Right lobe of liver (tissue), 6 donors: ENCODE measurements around the gene KLHL17. TPM values are rescaled to one million over a fixed set of nuclear protein-coding genes. Genes with fewer than 3 reads are reported as not detected.

Source experiments
- ATAC-seq, 4 donors: fragments of 200-7000 bp; cut with Tn5 transposase; one replicate each; pipeline ENCODE4 v1.9.1; 2020; ENCODE audit warnings: mild to moderate bottlenecking in 4 of 4, moderate library complexity in 4 of 4
- DNase-seq, 3 donors: peaks; one replicate each; pipeline ENCODE4 v3.0.0-alpha.2; 2020
- H3K27ac ChIP-seq, 3 donors: fragments of 200-600 bp; one replicate each; pipeline ENCODE4 v1.8.0; 2022
- H3K27me3 ChIP-seq, 2 donors: fragments of 200-600 bp; one replicate each; pipeline ENCODE4 v1.8.0; 2022
- H3K36me3 ChIP-seq, 4 donors: fragments of 200-600 bp; sonication (generic) in 1 of 4; one replicate each; pipeline versions ENCODE4 v1.5.1 to v1.8.0; 2017 to 2022; ENCODE audit warnings: control low read depth in 1 of 4
- H3K4me1 ChIP-seq, 4 donors: fragments of 200-600 bp; sonication (generic) in 1 of 4; one replicate each; pipeline versions ENCODE4 v1.5.1 to v1.8.0; 2017 to 2022; ENCODE audit warnings: control low read depth in 1 of 4
- H3K4me3 ChIP-seq, 3 donors: fragments of 200-600 bp; one replicate each; pipeline ENCODE4 v1.8.0; 2022
- H3K9me3 ChIP-seq, 4 donors: fragments of 200-600 bp; sonication (generic) in 1 of 4; one replicate each; pipeline versions ENCODE4 v1.5.1 to v1.8.0; 2017 to 2022; ENCODE audit warnings: control low read depth in 1 of 4
- POLR2A ChIP-seq: fragments of 450-650 bp; IDR thresholded peaks from one replicate; pipeline ENCODE4 v1.6.1; 2017; ENCODE audit warnings: antibody characterized with exemption, mild to moderate bottlenecking
- WGBS: methylation state at CpG from one replicate; pipeline ENCODE4 v1.1.6; 2018; ENCODE audit warnings: low coverage, low lambda C conversion rate; ENCODE audit not compliant: insufficient coverage; ENCODE audit errors: missing lambda C conversion rate; 5-methylcytosine and 5-hydroxymethylcytosine counted together
- intact Hi-C, 2 donors: fragments of 100-400 bp; cut with DNase I; formaldehyde crosslinking; loops; one replicate each; pipeline versions ENCODE4 v1.11.2 to v1.14.1; 2022
- total RNA-seq, 6 experiments: library from RNA; depleted of rRNA in 2 of 6; stranded (reverse); fragments of >200 nt in 2 of 6; fragmentation: NEBNext Ultra II Directional in 3 of 6; extraction: Animal tissue kit (Norgen Biotek cat#: 25700) in 3 of 6; gene quantifications; one replicate each; pipeline versions ENCODE4 v1.1.0 to v1.2.4, GENCODE V29; 2016 to 2023
- TF ChIP-seq, protein P1 (sequence below), 4 donors: fragments of 200-600 bp in 3 of 4; fragments of 450-650 bp in 1 of 4; IDR thresholded peaks; one replicate each; pipeline versions ENCODE4 v1.5.1 to v1.8.0; 2016 to 2022; ENCODE audit warnings: antibody characterized with exemption in 4 of 4, mild to moderate bottlenecking in 2 of 4
- donor health status: DM: no; HTN: yes; CAD: no.
- donor health status: DM: no; HTN: no; CAD: no.
- donor health status: DM: no; HTN: no; CAD: no.
- donor health status: DM: no; HTN: yes; CAD: no.
- donor health status: DM: no; HTN: yes; CAD: no.

KLHL17 gene
- total RNA-seq, 6 experiments from 2014 or later: 1.9 to 6.7 (median 4.3) TPM

DNA sequence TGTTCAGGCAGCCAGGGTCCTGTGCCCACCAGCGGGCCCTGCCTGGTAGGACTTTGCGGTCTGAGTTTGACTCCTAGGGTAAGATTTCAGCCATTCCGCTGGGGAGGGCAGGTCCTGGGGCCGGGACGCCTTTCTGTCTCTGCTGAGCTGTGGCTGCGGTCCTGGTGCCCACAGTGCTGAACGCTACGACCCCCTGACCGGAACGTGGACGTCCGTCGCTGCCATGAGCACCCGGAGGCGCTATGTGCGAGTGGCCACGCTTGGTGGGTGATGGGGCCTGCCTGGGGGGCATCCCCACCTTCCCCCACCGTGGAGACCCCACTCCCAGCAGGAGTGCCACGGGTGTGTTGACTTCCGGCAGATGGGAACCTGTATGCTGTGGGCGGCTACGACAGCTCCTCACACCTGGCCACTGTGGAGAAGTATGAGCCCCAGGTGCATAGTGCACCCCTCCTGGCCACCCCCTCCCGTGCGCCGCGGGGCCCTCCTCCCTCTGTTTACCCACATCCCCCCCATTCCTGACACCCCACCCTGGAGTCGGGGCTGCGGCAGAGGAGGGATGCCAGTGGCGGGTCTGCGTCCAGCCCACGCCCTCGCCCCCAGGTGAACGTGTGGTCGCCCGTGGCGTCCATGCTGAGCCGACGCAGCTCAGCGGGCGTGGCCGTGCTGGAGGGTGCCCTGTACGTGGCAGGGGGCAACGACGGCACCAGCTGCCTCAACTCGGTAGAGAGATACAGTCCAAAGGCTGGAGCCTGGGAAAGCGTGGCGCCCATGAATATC lies 3.6 kb downstream of the KLHL17 start:
- intact Hi-C loops: no loop called here
- H3K4me3 ChIP-seq: no peak overlapping the region
- no peaks in the 10 kb centered on the region for H3K27me3 ChIP-seq
- H3K9me3 ChIP-seq: no peaks in the 10 kb centered on the region
- no peak for TF ChIP-seq POLR2A
- TF ChIP-seq, protein P1, sequence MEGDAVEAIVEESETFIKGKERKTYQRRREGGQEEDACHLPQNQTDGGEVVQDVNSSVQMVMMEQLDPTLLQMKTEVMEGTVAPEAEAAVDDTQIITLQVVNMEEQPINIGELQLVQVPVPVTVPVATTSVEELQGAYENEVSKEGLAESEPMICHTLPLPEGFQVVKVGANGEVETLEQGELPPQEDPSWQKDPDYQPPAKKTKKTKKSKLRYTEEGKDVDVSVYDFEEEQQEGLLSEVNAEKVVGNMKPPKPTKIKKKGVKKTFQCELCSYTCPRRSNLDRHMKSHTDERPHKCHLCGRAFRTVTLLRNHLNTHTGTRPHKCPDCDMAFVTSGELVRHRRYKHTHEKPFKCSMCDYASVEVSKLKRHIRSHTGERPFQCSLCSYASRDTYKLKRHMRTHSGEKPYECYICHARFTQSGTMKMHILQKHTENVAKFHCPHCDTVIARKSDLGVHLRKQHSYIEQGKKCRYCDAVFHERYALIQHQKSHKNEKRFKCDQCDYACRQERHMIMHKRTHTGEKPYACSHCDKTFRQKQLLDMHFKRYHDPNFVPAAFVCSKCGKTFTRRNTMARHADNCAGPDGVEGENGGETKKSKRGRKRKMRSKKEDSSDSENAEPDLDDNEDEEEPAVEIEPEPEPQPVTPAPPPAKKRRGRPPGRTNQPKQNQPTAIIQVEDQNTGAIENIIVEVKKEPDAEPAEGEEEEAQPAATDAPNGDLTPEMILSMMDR (IDR thresholded peaks at IDR 0.05): no peak
- no peaks in the 10 kb centered on the region for H3K36me3 ChIP-seq
- H3K27ac ChIP-seq: no peak overlapping the region
- ATAC-seq: no peak
- peaks cover 0 to 12% (median 2%) of the 10 kb centered on the region in 4 donors for H3K4me1 ChIP-seq
- DNase-seq: no peak
- WGBS: 100% methylated on average over 1 of the region's 47 CpGs

- no peak for ATAC-seq
- WGBS: 74% methylated on average over 6 of the region's 51 CpGs
- intact Hi-C loops: no loop called here
- no peaks in the 10 kb centered on the region for H3K27me3 ChIP-seq
- no peak overlapping the region for H3K4me3 ChIP-seq
- no peak overlapping the region for H3K27ac ChIP-seq
- no peaks in the 10 kb centered on the region for H3K9me3 ChIP-seq
- DNase-seq: no peak
- TF ChIP-seq, protein P1 (IDR thresholded peaks at IDR 0.05): no peak
- no peak for TF ChIP-seq POLR2A
- H3K36me3 ChIP-seq: no peaks in the 10 kb centered on the region
- peaks cover 0 to 8% (median 2%) of the 10 kb centered on the region in 4 donors for H3K4me1 ChIP-seq
Measured at GRCh38 chr1:964691-965525, 4.5 kb downstream of the KLHL17 start.

DNA sequence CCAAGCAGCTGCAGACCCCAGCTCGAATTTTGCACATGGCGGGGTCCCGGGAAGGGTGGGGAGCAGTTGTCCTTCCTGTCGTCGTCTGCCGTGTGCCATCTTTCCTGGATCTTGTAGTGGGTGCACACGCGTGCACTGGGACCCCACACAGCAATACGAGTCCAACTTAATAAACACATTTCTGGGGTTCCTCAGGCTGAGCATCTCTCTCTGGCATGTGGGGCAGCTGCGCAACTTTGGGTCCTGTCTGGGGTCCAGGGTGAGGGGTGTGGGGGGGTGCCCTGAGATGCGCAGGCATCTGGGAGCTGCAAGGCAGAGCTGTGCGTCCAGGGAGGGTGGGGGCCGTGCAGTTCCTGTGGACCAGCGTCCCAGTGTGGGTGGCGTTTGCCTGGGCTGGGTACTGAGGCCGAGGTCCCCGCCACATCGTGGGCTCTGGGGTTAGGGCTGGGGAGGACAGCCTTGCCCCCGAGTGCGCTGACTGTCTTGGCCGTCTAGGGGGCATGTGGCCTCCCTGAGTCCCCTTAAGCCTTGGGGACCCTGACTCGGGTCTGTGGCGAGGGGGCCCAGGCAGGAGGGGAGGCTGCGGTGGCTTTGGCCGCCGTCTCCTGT lies 5.2 kb downstream of the KLHL17 start:
- DNase-seq (no peak), ATAC-seq (no peak)
- Histone ChIP-seq H3K9me3 (no peaks in the 10 kb centered on the region), H3K36me3 (no peaks in the 10 kb centered on the region), H3K4me3 (no peak overlapping the region), H3K4me1 (peaks cover 0 to 8% (median 2%) of the 10 kb centered on the region in 4 donors), H3K27ac (no peak overlapping the region), H3K27me3 (peaks cover 0 to 4% of the 10 kb centered on the region in 2 donors)
- WGBS: 100% methylated on average over 2 of the region's 26 CpGs
- intact Hi-C loops: no loop called here
- TF ChIP-seq, protein P1 (IDR thresholded peaks at IDR 0.05): no peak
- no peak for TF ChIP-seq POLR2A

DNA sequence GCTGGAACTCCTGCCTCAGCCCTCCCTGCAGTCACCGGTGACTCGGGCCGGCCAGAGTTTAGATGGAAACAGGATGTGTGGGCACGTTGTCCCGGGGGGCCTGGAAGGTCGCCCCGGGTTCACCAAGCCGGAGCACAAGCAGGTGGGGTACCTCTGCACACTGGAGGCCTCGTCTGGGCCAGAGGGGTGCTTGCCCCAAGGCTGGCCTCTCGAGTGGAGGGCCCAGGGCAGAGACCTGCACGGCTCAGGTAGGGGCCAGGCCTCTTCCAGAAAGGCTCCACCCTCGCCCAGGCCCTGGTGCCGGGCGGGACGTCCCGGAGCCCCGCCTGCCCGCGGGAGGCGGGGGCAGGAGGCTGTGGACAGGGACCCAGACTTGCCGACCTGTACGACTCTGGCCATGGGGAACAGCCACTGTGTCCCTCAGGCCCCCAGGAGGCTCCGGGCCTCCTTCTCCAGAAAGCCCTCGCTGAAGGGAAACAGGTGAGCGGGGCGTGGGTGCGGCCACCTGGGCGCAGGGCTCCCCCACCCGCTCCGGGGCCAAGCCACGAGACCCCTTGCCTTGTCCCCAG lies 5.8 kb downstream of the KLHL17 start, which contains the start of gene PLEKHN1:
Gene PLEKHN1, plus strand, starts transcription at position 348 of the 569 bp plus-strand sequence. Its CDS starts 50 bp downstream, at position 398.
- DNase-seq (peak in 1 of 3 donors; percentile 66), ATAC-seq (peak; percentile 67 to 85 (median 74))
- no peak for TF ChIP-seq POLR2A
- TF ChIP-seq, protein P1 (IDR thresholded peaks at IDR 0.05): no peak
- WGBS: 0% methylated on average over 3 of the region's 31 CpGs
- Histone ChIP-seq H3K9me3 (no peaks in the 10 kb centered on the region), H3K27ac (peak within 1 kb of the TSS; percentile 43 to 83 (median 52)), H3K36me3 (no peaks in the 10 kb centered on the region), H3K4me3 (peak within 1 kb of the TSS; percentile 48 to 63 (median 57)), H3K4me1 (peaks cover 0 to 8% (median 2%) of the 10 kb centered on the region in 4 donors), H3K27me3 (peaks cover 0 to 10% of the 10 kb centered on the region in 2 donors)
- intact Hi-C loops: no loop called here
